ENCODE measurements around the gene MYO1E.

GRCh38 chr15:59416816-59417215 is 44.1 kb upstream of the MYO1E start:
- TF ChIP-seq ELF4 (IDR thresholded peaks at IDR 0.05) (no peak), NFRKB (IDR thresholded peaks at IDR 0.05) (no peak), CTBP1 (IDR thresholded peaks at IDR 0.05; ENCODE audit: borderline replicate concordance) (no peak), PKNOX1 (IDR thresholded peaks at IDR 0.05) (no peak), FOXM1 (IDR thresholded peaks at IDR 0.05; ENCODE audit: borderline replicate concordance) (no peak), BHLHE40 (IDR thresholded peaks at IDR 0.05; ENCODE audit: borderline replicate concordance) (no peak), HDGF (IDR thresholded peaks at IDR 0.05; ENCODE audit: borderline replicate concordance) (no peak), SP1 (IDR thresholded peaks at IDR 0.05) (no peak), LEF1 (IDR thresholded peaks at IDR 0.05; ENCODE audit: borderline replicate concordance) (no peak)

Data from HEK293T (cell line).